HG03520 (cell line): ENCODE results near the gene TAF11L10.
"Not testable (repeated sequence)": the region's sequence is repeated elsewhere in the genome, so short reads cannot be mapped to it uniquely, and the experiment has no call there.

Experiments used
- ATAC-seq: cut with Tn5 transposase; IDR thresholded peaks from one replicate; pipeline ENCODE4 v1.9.1; 2021; ENCODE audit warnings: mild to moderate bottlenecking, moderate library complexity; ENCODE audit not compliant: unreplicated experiment

The TAF11L10 gene

DNA sequence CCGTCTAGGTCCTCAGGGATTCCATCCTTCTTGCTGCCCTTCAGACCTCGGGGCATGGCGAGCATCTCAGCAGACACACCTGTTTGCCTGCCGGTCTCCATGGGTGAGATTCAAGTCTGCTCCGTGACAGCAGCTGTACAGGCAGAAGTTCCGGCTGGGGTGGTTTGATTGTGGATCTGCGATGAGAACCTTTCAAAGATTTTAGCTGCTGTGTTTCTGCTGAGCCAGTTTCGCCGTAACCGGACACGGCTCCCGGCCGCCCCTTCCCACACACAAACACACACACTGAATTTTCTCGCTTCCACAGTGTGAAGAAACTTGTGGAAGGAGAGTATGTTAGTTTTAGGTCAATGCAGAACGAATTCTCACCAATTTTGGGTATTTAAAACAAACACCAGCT lies at the start of gene TAF11L10:
Gene TAF11L10 (minus strand): TSS at position 101 of the 400 bp plus-strand sequence.
- not testable (repeated sequence) for ATAC-seq

DNA sequence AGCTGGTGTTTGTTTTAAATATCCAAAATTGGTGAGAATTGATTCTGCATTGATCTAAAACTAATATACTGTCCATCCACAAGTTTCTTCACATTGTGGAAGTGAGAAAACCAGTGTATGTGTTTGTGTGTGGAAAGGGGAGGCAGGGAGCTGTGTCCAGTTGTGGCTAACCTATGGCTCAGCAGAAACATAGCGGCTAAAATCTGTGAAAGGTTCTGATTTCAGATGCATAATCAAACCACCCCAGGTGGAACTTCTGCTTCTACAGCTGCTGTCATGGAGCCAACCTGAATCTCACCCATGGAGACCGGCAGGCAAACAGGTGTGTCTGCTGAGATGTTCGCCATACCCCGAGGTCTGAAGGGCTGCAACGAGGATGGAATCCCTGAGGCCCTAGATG lies 36.5 kb upstream of the TAF11L10 start, which contains the start of gene TAF11L14:
Gene TAF11L14 (plus strand): TSS at position 301 of the 400 bp plus-strand sequence.
- ATAC-seq, result no peak

DNA sequence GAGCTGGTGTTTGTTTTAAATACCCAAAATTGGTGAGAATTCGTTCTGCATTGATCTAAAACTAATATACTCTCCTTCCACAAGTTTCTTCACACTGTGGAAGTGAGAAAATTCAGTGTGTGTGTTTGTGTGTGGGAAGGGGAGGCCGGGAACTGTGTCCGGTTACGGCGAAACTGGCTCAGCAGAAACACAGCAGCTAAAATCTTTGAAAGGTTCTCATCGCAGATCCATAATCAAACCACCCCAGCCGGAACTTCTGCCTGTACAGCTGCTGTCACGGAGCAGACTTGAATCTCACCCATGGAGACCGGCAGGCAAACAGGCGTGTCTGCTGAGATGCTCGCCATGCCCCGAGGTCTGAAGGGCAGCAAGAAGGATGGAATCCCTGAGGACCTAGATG lies 34.2 kb upstream of the TAF11L10 start, which contains the start of gene TAF11L13:
Gene TAF11L13 (plus strand): TSS at position 301 of the 400 bp plus-strand sequence.
- ATAC-seq, result not testable (repeated sequence)

DNA sequence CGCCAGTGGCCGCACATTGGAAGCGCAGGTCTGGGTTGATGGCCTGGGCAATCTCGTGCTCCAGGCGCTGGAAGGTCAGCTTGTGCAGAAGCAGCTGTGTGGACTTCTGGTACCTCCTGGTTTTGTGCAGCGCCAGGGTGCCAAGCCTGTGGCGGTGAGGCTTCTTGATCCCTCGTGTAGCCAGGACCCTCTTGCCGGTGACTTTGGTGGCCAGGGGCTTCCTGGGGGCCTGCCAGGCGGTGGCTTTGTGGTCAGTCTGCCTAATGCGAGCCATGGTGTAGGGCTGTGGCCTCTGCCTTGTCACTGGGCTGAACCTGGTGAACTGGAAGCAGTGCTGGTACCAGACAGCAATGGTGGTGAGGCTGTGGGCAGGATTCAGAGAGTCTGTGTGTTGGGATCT lies 28.1 kb upstream of the TAF11L10 start:
- ATAC-seq, result no peak

DNA sequence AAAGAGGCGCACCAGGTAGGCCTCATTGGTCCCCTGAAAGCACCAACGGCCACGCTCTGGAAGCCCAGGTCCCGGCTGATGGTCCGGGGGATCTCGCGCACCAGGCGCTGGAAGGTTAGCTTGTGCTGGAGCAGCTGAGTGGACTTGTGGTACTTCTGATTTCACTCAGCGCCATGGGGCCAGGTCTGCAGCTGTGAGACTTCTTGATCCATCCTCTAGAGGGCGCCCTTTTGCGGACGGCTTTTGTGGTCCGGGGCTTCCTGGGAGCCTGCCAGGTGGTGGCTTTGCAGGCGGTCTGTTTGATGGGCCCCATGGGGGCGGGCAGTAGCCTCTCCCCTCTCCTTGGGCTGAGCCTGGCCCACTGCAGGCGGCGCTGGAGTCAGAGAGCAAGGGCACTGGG lies 23.0 kb upstream of the TAF11L10 start:
- no peak for ATAC-seq

DNA sequence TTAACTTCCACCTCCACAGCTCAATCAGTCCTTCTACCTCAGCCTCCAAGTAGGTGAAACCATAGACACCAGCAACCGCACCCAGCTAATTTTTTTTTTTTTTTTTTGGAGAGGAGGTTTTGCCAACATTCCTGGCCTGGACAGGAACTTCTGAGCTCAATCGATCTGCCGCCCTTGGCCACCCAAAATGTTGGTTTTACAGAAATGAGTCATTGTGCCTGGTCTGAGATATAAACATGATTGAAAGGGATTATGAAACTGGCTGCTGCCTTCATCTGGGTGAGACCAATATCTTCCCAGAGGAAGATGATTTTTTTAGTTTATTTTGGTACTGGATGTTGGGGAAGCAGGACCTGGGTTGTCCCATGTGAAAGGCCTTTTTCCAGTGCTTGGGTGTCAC lies 21.7 kb upstream of the TAF11L10 start:
- ATAC-seq, result no peak

DNA sequence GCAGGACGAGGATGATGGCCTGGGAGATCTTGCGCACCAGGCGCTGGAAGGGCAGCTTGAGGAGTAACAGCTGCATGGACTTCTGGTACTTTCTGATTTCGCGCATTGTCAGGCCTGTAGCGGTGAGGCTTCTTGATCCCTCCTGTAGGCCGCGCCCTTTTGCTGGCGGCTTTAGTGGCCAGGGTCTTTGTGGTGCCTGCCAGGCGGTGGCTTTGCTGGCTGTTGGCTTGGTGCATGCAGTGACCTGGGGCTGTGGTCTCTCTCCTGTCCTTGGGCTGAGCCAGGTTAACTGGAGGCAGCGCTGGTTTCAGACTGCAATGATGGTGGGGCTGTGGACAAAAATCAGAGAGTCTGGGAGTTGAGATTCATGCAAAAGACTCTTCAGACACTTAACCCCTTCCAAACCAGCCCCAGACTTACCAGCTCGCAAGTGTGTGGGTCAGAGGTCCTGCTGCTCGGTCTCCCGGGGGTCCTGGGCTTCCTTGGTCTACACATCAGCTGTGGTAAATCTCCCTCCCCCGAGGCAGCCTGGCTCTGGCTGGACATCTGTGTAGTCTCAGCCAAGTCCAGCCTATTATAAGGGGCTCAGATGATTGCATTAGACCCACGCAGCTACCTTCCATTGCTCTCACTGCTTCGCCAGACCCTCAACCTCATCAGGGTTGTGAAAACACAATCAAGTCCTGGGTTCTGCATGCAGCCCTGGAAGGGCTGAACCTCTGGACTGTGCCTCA lies 17.4 kb upstream of the TAF11L10 start:
- ATAC-seq, result no peak

DNA sequence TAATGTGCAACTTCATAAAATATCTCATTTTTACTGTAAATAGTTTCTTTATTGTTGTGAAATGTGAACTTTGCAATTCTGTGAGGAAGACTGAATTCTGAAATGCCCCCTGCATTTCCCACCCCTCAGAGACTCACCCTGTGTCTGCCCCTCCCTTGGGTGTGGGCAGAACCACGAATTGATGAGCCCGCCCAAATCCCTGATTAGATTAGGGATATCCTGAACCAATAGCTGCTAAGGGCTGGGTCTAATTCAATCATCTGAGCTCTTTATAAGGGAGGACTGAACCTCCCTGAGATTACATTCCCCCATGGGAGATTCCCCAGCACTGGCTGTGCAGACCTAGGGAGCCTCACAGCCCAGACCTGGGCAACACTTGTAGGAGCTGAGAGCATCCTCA lies 12.5 kb upstream of the TAF11L10 start, which contains the start of gene TAF11L12:
Gene TAF11L12 (plus strand): TSS at position 301 of the 400 bp plus-strand sequence.
- not testable (repeated sequence) for ATAC-seq

DNA sequence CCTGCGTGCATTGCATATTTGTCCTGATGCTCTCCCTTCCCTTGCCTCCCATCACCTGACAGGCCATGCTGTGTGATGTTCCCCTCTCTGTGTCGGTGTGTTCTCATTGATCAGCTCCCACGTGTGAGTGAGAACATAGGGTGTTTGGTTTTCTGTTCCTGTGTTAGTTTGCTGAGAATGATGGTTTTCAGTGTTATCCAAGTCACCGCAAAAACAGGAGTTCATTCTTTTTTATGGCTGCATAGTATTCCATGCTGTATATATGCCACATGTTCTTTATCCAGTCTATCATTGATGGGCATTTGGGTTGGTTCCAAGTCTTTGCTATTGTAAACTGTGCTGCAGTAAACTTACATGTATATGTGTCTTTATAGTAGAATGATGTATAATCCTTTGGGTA lies 9.8 kb upstream of the TAF11L10 start:
- ATAC-seq, result not testable (repeated sequence)

DNA sequence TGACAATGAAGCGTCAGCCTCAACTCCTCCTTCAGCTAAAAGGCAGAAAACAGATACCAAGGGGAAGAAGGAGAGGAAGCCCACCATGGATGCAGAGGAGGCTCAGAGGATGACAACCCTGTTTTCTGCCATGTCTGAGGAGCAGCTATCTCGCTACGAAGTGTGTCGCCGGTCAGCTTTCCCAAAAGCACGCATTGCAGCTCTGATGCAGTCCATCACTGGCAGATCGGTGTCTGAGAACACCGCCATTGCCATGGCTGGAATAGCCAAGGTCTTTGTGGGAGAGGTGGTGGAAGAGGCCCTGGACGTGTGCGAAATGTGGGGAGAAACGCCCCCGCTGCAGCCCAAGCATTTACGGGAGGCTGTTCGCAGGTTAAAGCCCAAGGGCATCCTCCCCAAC lies 7.3 kb upstream of the TAF11L10 start:
- ATAC-seq, result no peak

DNA sequence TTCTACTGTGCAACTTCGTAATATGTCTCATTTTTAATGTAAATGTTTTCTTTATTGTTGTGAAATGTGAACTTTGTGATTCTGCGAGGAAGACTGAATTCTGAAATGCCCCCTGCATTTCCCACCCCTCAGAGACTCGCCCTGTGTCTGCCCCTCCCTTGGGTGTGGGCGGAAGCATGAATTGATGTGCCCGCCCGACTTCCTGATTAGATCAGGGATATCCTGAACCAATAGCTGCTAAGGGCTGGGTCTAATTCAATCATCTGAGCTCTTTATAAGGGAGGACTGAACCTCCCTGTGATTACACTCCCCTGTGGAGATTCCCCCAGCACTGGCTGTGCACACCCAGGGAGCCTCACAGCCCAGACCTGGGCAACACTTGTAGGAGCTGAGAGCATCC lies 6.3 kb upstream of the TAF11L10 start, which contains the start of gene TAF11L11:
Gene TAF11L11 (plus strand): TSS at position 304 of the 400 bp plus-strand sequence.
- ATAC-seq, result not testable (repeated sequence)

DNA sequence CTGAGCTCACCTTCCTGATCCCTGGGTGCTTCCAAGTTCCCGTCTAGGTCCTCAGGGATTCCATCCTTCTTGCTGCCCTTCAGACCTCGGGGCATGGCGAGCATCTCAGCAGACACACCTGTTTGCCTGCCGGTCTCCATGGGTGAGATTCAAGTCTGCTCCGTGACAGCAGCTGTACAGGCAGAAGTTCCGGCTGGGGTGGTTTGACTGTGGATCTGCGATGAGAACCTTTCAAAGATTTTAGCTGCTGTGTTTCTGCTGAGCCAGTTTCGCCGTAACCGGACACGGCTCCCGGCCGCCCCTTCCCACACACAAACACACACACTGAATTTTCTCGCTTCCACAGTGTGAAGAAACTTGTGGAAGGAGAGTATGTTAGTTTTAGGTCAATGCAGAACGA lies 3.4 kb downstream of the TAF11L10 start, which contains the start of gene TAF11L9:
Gene TAF11L9 (minus strand): TSS at position 140 of the 400 bp plus-strand sequence.
- not testable (repeated sequence) for ATAC-seq

DNA sequence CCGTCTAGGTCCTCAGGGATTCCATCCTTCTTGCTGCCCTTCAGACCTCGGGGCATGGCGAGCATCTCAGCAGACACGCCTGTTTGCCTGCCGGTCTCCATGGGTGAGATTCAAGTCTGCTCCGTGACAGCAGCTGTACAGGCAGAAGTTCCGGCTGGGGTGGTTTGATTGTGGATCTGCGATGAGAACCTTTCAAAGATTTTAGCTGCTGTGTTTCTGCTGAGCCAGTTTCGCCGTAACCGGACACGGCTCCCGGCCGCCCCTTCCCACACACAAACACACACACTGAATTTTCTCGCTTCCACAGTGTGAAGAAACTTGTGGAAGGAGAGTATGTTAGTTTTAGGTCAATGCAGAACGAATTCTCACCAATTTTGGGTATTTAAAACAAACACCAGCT lies 6.8 kb downstream of the TAF11L10 start, which contains the start of gene TAF11L8:
Gene TAF11L8 (minus strand): TSS at position 101 of the 400 bp plus-strand sequence.
- ATAC-seq, result not testable (repeated sequence)

DNA sequence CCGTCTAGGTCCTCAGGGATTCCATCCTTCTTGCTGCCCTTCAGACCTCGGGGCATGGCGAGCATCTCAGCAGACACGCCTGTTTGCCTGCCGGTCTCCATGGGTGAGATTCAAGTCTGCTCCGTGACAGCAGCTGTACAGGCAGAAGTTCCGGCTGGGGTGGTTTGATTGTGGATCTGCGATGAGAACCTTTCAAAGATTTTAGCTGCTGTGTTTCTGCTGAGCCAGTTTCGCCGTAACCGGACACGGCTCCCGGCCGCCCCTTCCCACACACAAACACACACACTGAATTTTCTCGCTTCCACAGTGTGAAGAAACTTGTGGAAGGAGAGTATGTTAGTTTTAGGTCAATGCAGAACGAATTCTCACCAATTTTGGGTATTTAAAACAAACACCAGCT lies 12.0 kb downstream of the TAF11L10 start, which contains the start of gene TAF11L7:
Gene TAF11L7 (minus strand): TSS at position 101 of the 400 bp plus-strand sequence.
- ATAC-seq, result not testable (repeated sequence)
